Panc1 (cell line): ENCODE data around the gene MAP2. TPM values are rescaled to one million over a fixed set of nuclear protein-coding genes. Genes with fewer than 3 reads are reported as not detected.

Experiments used
- ATAC-seq: fragments of 200-7000 bp; cut with Tn5 transposase; 2 replicates; pipeline ENCODE4 v1.9.1; 2020; ENCODE audit warnings: mild to moderate bottlenecking, moderate library complexity
- BruUV-seq: library from RNA; stranded (reverse); fragments of 400-500 nt; replicated peaks from 2 replicates; lab custom pipeline; 2021; lab: Mats Ljungman, UMichigan
- CTCF ChIA-PET: fragments of 300-600 bp; sonication (Branson Sonifier 250); formaldehyde crosslinking; loops from one replicate; lab custom pipeline; 2022; ENCODE audit warnings: antibody characterized with exemption; lab: Charles Lee
- POLR2A ChIA-PET: fragments of 300-600 bp; sonication (Branson Sonifier 250); formaldehyde crosslinking; loops from one replicate; lab custom pipeline; 2022; ENCODE audit warnings: antibody characterized with exemption; lab: Charles Lee
- DNase-seq: peaks from one replicate; pipeline ENCODE4 v3.0.0-alpha.2; 2010; ENCODE audit warnings: low read depth, low spot score
- H3K27ac ChIP-seq: 2 replicates; pipeline ENCODE4 v1.5.1; 2011; ENCODE audit warnings: mild to moderate bottlenecking, low read length, inconsistent platforms
- H3K27me3 ChIP-seq: fragments of 200-500 bp; sonication (Bioruptor generic); 2 replicates; pipeline ENCODE4 v1.6.0; 2014; ENCODE audit warnings: low read length, inconsistent platforms; ENCODE audit not compliant: control insufficient read depth, insufficient read depth
- H3K36me3 ChIP-seq: fragments of 200-500 bp; sonication (Bioruptor generic); 2 replicates; pipeline ENCODE4 v1.5.1; 2014; ENCODE audit warnings: inconsistent platforms, mild to moderate bottlenecking, low read length, moderate library complexity; ENCODE audit not compliant: control insufficient read depth, insufficient read depth
- H3K4me1 ChIP-seq: 2 replicates; pipeline ENCODE4 v1.5.1; 2011; ENCODE audit warnings: inconsistent platforms, mild to moderate bottlenecking, low read length, moderate library complexity; ENCODE audit not compliant: control insufficient read depth, insufficient read depth
- H3K4me3 ChIP-seq, 2 experiments: 2 replicates each; pipeline ENCODE4 v1.5.1; 2011 to 2012; ENCODE audit warnings: low read depth in 2 of 2, low read length in 2 of 2, mild to moderate bottlenecking in 2 of 2, inconsistent platforms in 1 of 2, moderate library complexity in 1 of 2
- H3K9me3 ChIP-seq: fragments of 200-500 bp; sonication (Bioruptor generic); 2 replicates; pipeline ENCODE4 v1.5.1; 2014; ENCODE audit warnings: low read depth, mild to moderate bottlenecking, inconsistent platforms, low read length, moderate library complexity; ENCODE audit not compliant: control insufficient read depth, insufficient read depth
- POLR2AphosphoS5 ChIP-seq: IDR thresholded peaks from 2 replicates; pipeline ENCODE4 v1.6.1; 2012; ENCODE audit warnings: mild to moderate bottlenecking, low read depth, low read length, moderate library complexity
- SIN3A ChIP-seq: IDR thresholded peaks from 2 replicates; pipeline ENCODE4 v1.6.1; 2012; ENCODE audit warnings: low read depth, mild to moderate bottlenecking, low read length, moderate library complexity, borderline replicate concordance; ENCODE audit not compliant: insufficient read depth
- TCF7L2 ChIP-seq: IDR thresholded peaks from 2 replicates; pipeline ENCODE4 v1.6.1; 2011; ENCODE audit warnings: mild to moderate bottlenecking, low read depth, low read length, inconsistent platforms
- in situ Hi-C: cut with HindIII; loops from 2 replicates; pipeline ENCODE4 v1.10.0; 2016; ENCODE audit warnings: low sequenced_read_pairs, low pct_unique_long_range_greater_than_20kb
- intact Hi-C: fragments of 100-400 bp; cut with micrococcal nuclease; formaldehyde crosslinking; loops from one replicate; pipeline ENCODE4 v1.10.0; 2022; ENCODE audit not compliant: unreplicated experiment
- total RNA-seq: library from RNA; stranded (reverse); gene quantifications from one replicate; pipeline ENCODE4 v1.2.1, GENCODE V29; 2021; ENCODE audit not compliant: unreplicated experiment
- TF ChIP-seq, protein P1 (sequence below): fragments of 450-650 bp; IDR thresholded peaks from 2 replicates; pipeline ENCODE4 v1.5.1; 2017; ENCODE audit warnings: mild to moderate bottlenecking
- TF ChIP-seq, protein P2 (sequence below), 2 experiments: IDR thresholded peaks; 2 replicates each; pipeline ENCODE4 v1.6.1; 2011 to 2012; ENCODE audit warnings: low read depth in 2 of 2, control low read depth in 1 of 2, low read length in 1 of 2, mild to moderate bottlenecking in 1 of 2, moderate library complexity in 1 of 2; ENCODE audit not compliant: insufficient read depth in 1 of 2

Gene MAP2
- total RNA-seq, 1 experiment from 2014 or later: 44.9 TPM

DNA sequence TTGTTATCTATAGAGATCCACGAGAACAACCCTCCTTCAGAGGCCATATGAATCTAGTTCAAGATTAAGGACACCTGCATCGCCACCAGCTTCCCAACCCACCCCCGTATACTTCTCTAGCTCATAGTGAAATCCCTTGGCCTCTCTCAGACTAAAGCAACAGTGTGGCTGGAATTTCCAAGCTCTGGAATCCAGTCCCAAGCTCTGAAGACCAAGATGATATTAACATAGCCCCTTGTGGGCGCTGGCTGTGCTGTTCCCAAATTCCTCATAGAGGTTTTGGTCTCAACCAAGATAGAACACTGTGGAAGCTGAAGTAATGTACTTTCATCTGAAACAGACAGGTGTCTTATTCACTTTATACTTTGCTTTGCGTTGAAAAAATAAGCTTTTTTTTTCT is 139.6 kb downstream of the MAP2 start:
- POLR2A ChIA-PET: no interaction called here
- ATAC-seq: no peak
- no peak for DNase-seq
- intact Hi-C loops (loop anchor here (10.0 kb wide), 1 partner anchor 1159 kb away; the partner anchor contains the start of gene PTH2R), in situ Hi-C loops (no loop called here)
- Histone ChIP-seq H3K27ac (no peak overlapping the region), H3K9me3 (no peaks in the 10 kb centered on the region), H3K36me3 (no peaks in the 10 kb centered on the region), H3K27me3 (no peaks in the 10 kb centered on the region), H3K4me3 (no peak overlapping the region), H3K4me1 (no peaks in the 10 kb centered on the region)
- BruUV-seq: no TSS peak
- CTCF ChIA-PET: no interaction called here
- TF ChIP-seq, protein P1, sequence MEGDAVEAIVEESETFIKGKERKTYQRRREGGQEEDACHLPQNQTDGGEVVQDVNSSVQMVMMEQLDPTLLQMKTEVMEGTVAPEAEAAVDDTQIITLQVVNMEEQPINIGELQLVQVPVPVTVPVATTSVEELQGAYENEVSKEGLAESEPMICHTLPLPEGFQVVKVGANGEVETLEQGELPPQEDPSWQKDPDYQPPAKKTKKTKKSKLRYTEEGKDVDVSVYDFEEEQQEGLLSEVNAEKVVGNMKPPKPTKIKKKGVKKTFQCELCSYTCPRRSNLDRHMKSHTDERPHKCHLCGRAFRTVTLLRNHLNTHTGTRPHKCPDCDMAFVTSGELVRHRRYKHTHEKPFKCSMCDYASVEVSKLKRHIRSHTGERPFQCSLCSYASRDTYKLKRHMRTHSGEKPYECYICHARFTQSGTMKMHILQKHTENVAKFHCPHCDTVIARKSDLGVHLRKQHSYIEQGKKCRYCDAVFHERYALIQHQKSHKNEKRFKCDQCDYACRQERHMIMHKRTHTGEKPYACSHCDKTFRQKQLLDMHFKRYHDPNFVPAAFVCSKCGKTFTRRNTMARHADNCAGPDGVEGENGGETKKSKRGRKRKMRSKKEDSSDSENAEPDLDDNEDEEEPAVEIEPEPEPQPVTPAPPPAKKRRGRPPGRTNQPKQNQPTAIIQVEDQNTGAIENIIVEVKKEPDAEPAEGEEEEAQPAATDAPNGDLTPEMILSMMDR: no peak
- TF ChIP-seq SIN3A: no peak

DNA sequence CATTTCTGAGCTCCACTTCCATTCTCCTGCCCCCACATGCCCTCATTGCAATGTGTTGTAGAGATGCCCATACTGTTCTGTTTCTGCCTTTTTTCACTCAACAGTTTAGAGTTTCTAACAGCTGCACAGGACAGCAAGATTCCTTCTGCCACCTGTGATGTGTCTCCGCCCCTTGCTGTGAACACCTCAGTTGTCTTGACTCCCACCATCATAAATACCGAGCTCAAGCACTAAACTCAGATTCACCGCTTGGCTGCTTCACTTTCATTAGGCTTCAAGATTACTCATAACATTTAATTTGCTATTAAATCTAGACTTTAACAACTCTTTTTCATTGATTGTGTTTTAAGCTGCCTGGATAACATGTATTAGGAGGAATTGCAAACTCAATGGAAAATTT is 141.0 kb downstream of the MAP2 start:
- H3K27me3 ChIP-seq: no peaks in the 10 kb centered on the region
- DNase-seq (no peak), ATAC-seq (no peak)
- H3K27ac ChIP-seq: no peak overlapping the region
- H3K9me3 ChIP-seq: no peaks in the 10 kb centered on the region
- no peaks in the 10 kb centered on the region for H3K36me3 ChIP-seq
- CTCF ChIA-PET: no interaction called here
- in situ Hi-C loops (no loop called here), intact Hi-C loops (loop anchor here (10.0 kb wide), 1 partner anchor 1160 kb away; the partner anchor contains the start of gene PTH2R)
- no TSS peak for BruUV-seq
- POLR2A ChIA-PET: no interaction called here
- no peak for TF ChIP-seq POLR2AphosphoS5
- TF ChIP-seq TCF7L2: no peak
- TF ChIP-seq SIN3A: no peak
- TF ChIP-seq, protein P1: no peak
- TF ChIP-seq, protein P2, sequence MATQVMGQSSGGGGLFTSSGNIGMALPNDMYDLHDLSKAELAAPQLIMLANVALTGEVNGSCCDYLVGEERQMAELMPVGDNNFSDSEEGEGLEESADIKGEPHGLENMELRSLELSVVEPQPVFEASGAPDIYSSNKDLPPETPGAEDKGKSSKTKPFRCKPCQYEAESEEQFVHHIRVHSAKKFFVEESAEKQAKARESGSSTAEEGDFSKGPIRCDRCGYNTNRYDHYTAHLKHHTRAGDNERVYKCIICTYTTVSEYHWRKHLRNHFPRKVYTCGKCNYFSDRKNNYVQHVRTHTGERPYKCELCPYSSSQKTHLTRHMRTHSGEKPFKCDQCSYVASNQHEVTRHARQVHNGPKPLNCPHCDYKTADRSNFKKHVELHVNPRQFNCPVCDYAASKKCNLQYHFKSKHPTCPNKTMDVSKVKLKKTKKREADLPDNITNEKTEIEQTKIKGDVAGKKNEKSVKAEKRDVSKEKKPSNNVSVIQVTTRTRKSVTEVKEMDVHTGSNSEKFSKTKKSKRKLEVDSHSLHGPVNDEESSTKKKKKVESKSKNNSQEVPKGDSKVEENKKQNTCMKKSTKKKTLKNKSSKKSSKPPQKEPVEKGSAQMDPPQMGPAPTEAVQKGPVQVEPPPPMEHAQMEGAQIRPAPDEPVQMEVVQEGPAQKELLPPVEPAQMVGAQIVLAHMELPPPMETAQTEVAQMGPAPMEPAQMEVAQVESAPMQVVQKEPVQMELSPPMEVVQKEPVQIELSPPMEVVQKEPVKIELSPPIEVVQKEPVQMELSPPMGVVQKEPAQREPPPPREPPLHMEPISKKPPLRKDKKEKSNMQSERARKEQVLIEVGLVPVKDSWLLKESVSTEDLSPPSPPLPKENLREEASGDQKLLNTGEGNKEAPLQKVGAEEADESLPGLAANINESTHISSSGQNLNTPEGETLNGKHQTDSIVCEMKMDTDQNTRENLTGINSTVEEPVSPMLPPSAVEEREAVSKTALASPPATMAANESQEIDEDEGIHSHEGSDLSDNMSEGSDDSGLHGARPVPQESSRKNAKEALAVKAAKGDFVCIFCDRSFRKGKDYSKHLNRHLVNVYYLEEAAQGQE (IDR thresholded peaks at IDR 0.05; ENCODE audit: insufficient read depth in 1 of 2, low read depth in 2 of 2, low read length in 1 of 2): no peak
- no peak overlapping the region for H3K4me3 ChIP-seq
- H3K4me1 ChIP-seq: no peaks in the 10 kb centered on the region
